K562 (cell line): Measurements from ENCODE around the gene POF1B. TPM values are rescaled to one million over a fixed set of nuclear protein-coding genes. Genes with fewer than 3 reads are reported as not detected.

Experiments
- ATAC-seq: fragments of 200-7000 bp; cut with Tn5 transposase; 3 replicates; pipeline ENCODE4 v1.9.1; 2020; ENCODE audit warnings: moderate library complexity
- Bru-seq: library from RNA; stranded (reverse); fragments of 400-500 nt; gene quantifications from one replicate; lab custom pipeline; 2021; lab: Mats Ljungman, UMichigan
- BruChase-seq, 2 experiments: library from RNA; stranded (reverse); fragments of 400-500 nt; gene quantifications; one replicate each; lab custom pipeline; 2021; lab: Mats Ljungman, UMichigan
- BruUV-seq: library from RNA; stranded (reverse); fragments of 400-500 nt; replicated peaks from 2 replicates; lab custom pipeline; 2021; lab: Mats Ljungman, UMichigan
- CTCF ChIA-PET: fragments of 300-600 bp; formaldehyde crosslinking; extraction: SDS; loops from one replicate; lab custom pipeline; 2021; ENCODE audit warnings: low intra/inter-chr PET ratio; lab: Yijun Ruan, JAX
- POLR2A ChIA-PET: fragments of 300-600, 350-650 bp; sonication (Branson Sonifier 250); formaldehyde crosslinking; extraction: SDS; loops from one replicate; lab custom pipeline; 2021; ENCODE audit warnings: antibody characterized with exemption, inconsistent platforms; lab: Yijun Ruan, JAX
- DNase-seq, 4 experiments: peaks; one replicate each; pipeline versions ENCODE4 v3.0.0 to v3.0.0-alpha.2; 2011 to 2018; ENCODE audit warnings: low spot score in 3 of 4, mixed read lengths in 3 of 4; ENCODE audit errors: extremely low read depth in 1 of 4
- FAIRE-seq: peaks from 2 replicates; lab custom pipeline; 2011; peaks lifted over from hg19 to GRCh38; lab: Jason Lieb, UNC
- H2AFZ ChIP-seq: 2 replicates; pipeline ENCODE4 v1.6.0; 2011; ENCODE audit warnings: low read depth, low read length, control low read depth, inconsistent platforms
- H3K27ac ChIP-seq: fragments of 200-600 bp; 3 replicates; pipeline ENCODE4 v1.8.0; 2011; ENCODE audit warnings: low read depth, mild to moderate bottlenecking, control low read depth, inconsistent platforms, low read length, moderate library complexity, mixed read lengths; ENCODE audit errors: extremely low read depth
- H3K27me3 ChIP-seq, 2 experiments: fragments of 300-600 bp in 1 of 2; 2 replicates in 1 of 2; 3 replicates in 1 of 2; pipeline versions ENCODE4 v1.6.0 to v1.8.0; 2011; ENCODE audit warnings: inconsistent platforms in 2 of 2, low read length in 2 of 2, mild to moderate bottlenecking in 1 of 2, mixed read lengths in 1 of 2, moderate library complexity in 1 of 2; ENCODE audit not compliant: control insufficient read depth in 2 of 2, insufficient read depth in 2 of 2
- H3K36me3 ChIP-seq: fragments of 300-600 bp; 3 replicates; pipeline ENCODE4 v1.8.0; 2011; ENCODE audit warnings: mild to moderate bottlenecking, low read length, inconsistent platforms; ENCODE audit not compliant: control insufficient read depth, insufficient read depth
- H3K4me1 ChIP-seq, 2 experiments: fragments of 200-600 bp in 1 of 2; replicated peaks in 1 of 2; 2 replicates in 1 of 2; 3 replicates in 1 of 2; pipeline versions ENCODE4 v1.5.1 to v1.8.0; 2011; ENCODE audit warnings: inconsistent platforms in 2 of 2, low read length in 2 of 2, mild to moderate bottlenecking in 1 of 2, mixed read lengths in 1 of 2, moderate library complexity in 1 of 2; ENCODE audit not compliant: control insufficient read depth in 2 of 2, insufficient read depth in 2 of 2
- H3K4me2 ChIP-seq: 2 replicates; pipeline ENCODE4 v1.6.1; 2011; ENCODE audit warnings: low read length, control low read depth, inconsistent platforms, mixed read lengths; ENCODE audit not compliant: insufficient read depth
- H3K4me3 ChIP-seq: fragments of 200-600 bp; sonication (generic), shearing (Covaris generic); 2 replicates; pipeline ENCODE4 v1.5.1; 2016; ENCODE audit warnings: control low read depth, inconsistent platforms
- H3K79me2 ChIP-seq: fragments of 200-600 bp; 3 replicates; pipeline ENCODE4 v1.8.0; 2011; ENCODE audit warnings: low read length, inconsistent platforms; ENCODE audit not compliant: control insufficient read depth, insufficient read depth
- H3K9ac ChIP-seq, 2 experiments: 2 replicates each; pipeline versions ENCODE4 v1.6.0 to v1.6.1; 2011; ENCODE audit warnings: low read depth in 2 of 2, low read length in 2 of 2, control low read depth in 1 of 2, inconsistent platforms in 1 of 2, mild to moderate bottlenecking in 1 of 2, mixed read lengths in 1 of 2; ENCODE audit not compliant: insufficient read depth in 1 of 2
- H3K9me1 ChIP-seq: one replicate; pipeline ENCODE4 v1.6.0; 2011; ENCODE audit warnings: inconsistent platforms, mild to moderate bottlenecking, low read length, moderate library complexity; ENCODE audit not compliant: control insufficient read depth, insufficient read depth
- H3K9me3 ChIP-seq: replicated peaks from 2 replicates; pipeline ENCODE4 v1.5.1; 2011; ENCODE audit warnings: low read depth, low read length, inconsistent platforms; ENCODE audit not compliant: control insufficient read depth, insufficient read depth
- H4K20me1 ChIP-seq: replicated peaks from 2 replicates; pipeline ENCODE4 v1.6.1; 2011; ENCODE audit warnings: low read length, inconsistent platforms, mixed read lengths; ENCODE audit not compliant: control insufficient read depth, insufficient read depth
- AFF1 ChIP-seq, 2 experiments: fragments of 450-650 bp; IDR thresholded peaks; 2 replicates each; pipeline ENCODE4 v1.6.1; 2018; ENCODE audit warnings: mild to moderate bottlenecking in 2 of 2, low read depth in 1 of 2; ENCODE audit not compliant: partially characterized antibody in 2 of 2
- CBX1 ChIP-seq: sonication (generic); IDR thresholded peaks from 2 replicates; pipeline ENCODE4 v1.6.1; 2016; ENCODE audit warnings: antibody characterized with exemption, low read depth, mild to moderate bottlenecking
- MXI1 ChIP-seq: IDR thresholded peaks from 2 replicates; pipeline ENCODE4 v1.6.1; 2011; ENCODE audit warnings: low read depth, mild to moderate bottlenecking, improper control_type of control experiment, low read length
- NFRKB ChIP-seq: fragments of 450-650 bp; IDR thresholded peaks from 2 replicates; pipeline ENCODE4 v1.6.1; 2016; ENCODE audit warnings: low read depth
- NR2C1 ChIP-seq, 2 experiments: fragments of 450-650 bp; IDR thresholded peaks; 2 replicates each; pipeline ENCODE4 v1.6.1; 2017; ENCODE audit warnings: mild to moderate bottlenecking in 2 of 2, antibody characterized with exemption in 1 of 2, inconsistent platforms in 1 of 2, missing compliant biosample characterization in 1 of 2, missing genetic modification characterization in 1 of 2
- TFAP4 ChIP-seq: sonication (generic); formaldehyde crosslinking; IDR thresholded peaks from 2 replicates; pipeline ENCODE4 v1.8.0; 2022; ENCODE audit warnings: missing genetic modification reagents, mild to moderate bottlenecking, moderate library complexity, borderline replicate concordance
- ZC3H4 ChIP-seq: sonication (generic); formaldehyde crosslinking; IDR thresholded peaks from 2 replicates; pipeline ENCODE4 v1.9.0; 2021; ENCODE audit warnings: missing genetic modification reagents, borderline replicate concordance
- WGBS: fragments of 100-300 bp; shearing (Covaris generic); methylation state at CpG from one replicate; pipeline ENCODE4 v1.1.6; 2016; ENCODE audit warnings: low coverage, mixed read lengths; ENCODE audit not compliant: insufficient coverage; ENCODE audit errors: missing lambda C conversion rate; 5-methylcytosine and 5-hydroxymethylcytosine counted together
- in situ Hi-C: fragments of 300-500 bp; cut with MboI; formaldehyde crosslinking; loops from 4 replicates; pipeline ENCODE4 v1.15.0; 2018; ENCODE audit warnings: inconsistent platforms, mixed read lengths
- intact Hi-C: fragments of 100-400 bp; cut with micrococcal nuclease; formaldehyde crosslinking; loops from 2 replicates; pipeline ENCODE4 v1.14.2; 2022
- long read RNA-seq, 3 experiments: library from polyadenylated mRNA in 2 of 3; library from RNA in 1 of 3; unstranded in 2 of 3; stranded (forward) in 1 of 3; transcript quantifications; one replicate each; pipeline ENCODE4 v2.0.0, GENCODE V29; 2019 to 2022
- polyA minus RNA-seq, 3 experiments: library from RNA; depleted of rRNA, polyadenylated mRNA; stranded (reverse); fragments of >200 nt; gene quantifications; 2 replicates each; pipeline ENCODE4 v1.2.3, GENCODE V29; 2011
- polyA plus RNA-seq, 8 experiments: library from polyadenylated mRNA; depleted of rRNA in 4 of 8; stranded (reverse) in 5 of 8; unstranded in 3 of 8; fragments of >200 nt; fragmentation: Nextera tagmentation in 2 of 8; fragmentation: Illumina TruSeq in 1 of 8; extraction: Ambion mirVana in 2 of 8; extraction: Trizol in 1 of 8; gene quantifications; 2 replicates each; pipeline versions ENCODE4 v1.2.1 to v1.2.3, GENCODE V29; 2011 to 2014; ENCODE audit warnings: inconsistent platforms in 1 of 8, missing spikeins in 1 of 8
- total RNA-seq, 7 experiments: library from RNA; depleted of rRNA in 6 of 7; stranded (reverse); fragments of >200 nt in 6 of 7; fragmentation: Illumina TruSeq in 2 of 7; extraction: Trizol in 2 of 7; gene quantifications; 2 replicates each; pipeline versions ENCODE4 v1.2.1 to v1.2.3, GENCODE V29; 2011 to 2021; ENCODE audit warnings: low replicate concordance in 1 of 7

Gene POF1B
- 0.21 TPM in 1 of 2 replicates, not detected in the other for total RNA-seq (2011; cell fraction: chromatin; rRNA removed; ENCODE audit: low replicate concordance)
- total RNA-seq (2011; cell fraction: nucleolus; rRNA removed): 0.13 TPM in 1 of 2 replicates, not detected in the other
- total RNA-seq (2011; cell fraction: nucleoplasm; rRNA removed): not detected in 2 replicates
- total RNA-seq (2014; rRNA removed) (0.05 TPM in 1 of 2 replicates, not detected in the other), total RNA-seq (2014; rRNA removed; fragmentation: Illumina TruSeq; extraction: Trizol) (0.10 and 0.11 TPM in 2 replicates), total RNA-seq (2015; rRNA removed; fragmentation: Illumina TruSeq; extraction: Trizol) (0.11 TPM in 2 replicates), total RNA-seq (2021) (0.04 and 0.11 TPM in 2 replicates), polyA plus RNA-seq (2011; rRNA removed) (0.57 TPM in 1 of 2 replicates, not detected in the other), polyA plus RNA-seq (2014; fragmentation: Illumina TruSeq; extraction: Trizol) (0.07 and 0.21 TPM in 2 replicates), polyA plus RNA-seq (2014; fragmentation: Nextera tagmentation; extraction: Ambion mirVana) (under 1 TPM in 1 of 2 experiments, not detected in 1; 0.03 TPM), polyA plus RNA-seq (2014; rRNA removed) (0.01 and 0.07 TPM in 2 replicates), polyA minus RNA-seq (2011; rRNA and poly(A)+ RNA removed) (0.56 TPM in 1 of 2 replicates, not detected in the other), Bru-seq, nascent RNA (percentile 16 among the genes with signal in this experiment), BruChase-seq, experiment 1, labeled RNA remaining after a 2-hour chase (percentile 15 among the genes with signal in this experiment), BruChase-seq, experiment 2, labeled RNA remaining after a 6-hour chase (percentile 12 among the genes with signal in this experiment)
- 0.03 and 0.22 TPM in 2 replicates for polyA plus RNA-seq (2011; cell fraction: cytosol; rRNA removed)
- 0.28 TPM in 1 of 2 replicates, not detected in the other for polyA plus RNA-seq (2011; cell fraction: nucleus; rRNA removed)
- 0.04 and 0.10 TPM in 2 replicates for polyA plus RNA-seq (2012)
- polyA minus RNA-seq (2011; cell fraction: cytosol; rRNA and poly(A)+ RNA removed): 0.57 TPM in 1 of 2 replicates, not detected in the other
- polyA minus RNA-seq (2011; cell fraction: nucleus; rRNA and poly(A)+ RNA removed): 0.27 TPM in 1 of 2 replicates, not detected in the other
- long read RNA-seq, experiment 1, partial matches to known transcripts: 1 of 1 reads
- long read RNA-seq, experiment 1, other reads (novel, unspliced or antisense): 0 of 1 reads
- long read RNA-seq, experiment 2, partial matches to known transcripts: 0 of 1 reads
- long read RNA-seq, experiment 2, other reads (novel, unspliced or antisense): 1 of 1 reads
- long read RNA-seq, experiment 3: 0 reads

- H3K27me3 ChIP-seq: no peaks in the 10 kb centered on the region
- no peaks in the 10 kb centered on the region for H3K36me3 ChIP-seq
- no peak for DNase-seq
- ChIA-PET POLR2A (no interaction called here), CTCF (no interaction called here)
- no peak within 1 kb of the TSS for H3K4me2 ChIP-seq
- H4K20me1 ChIP-seq: no peaks in the 10 kb centered on the region
- no TSS peak for BruUV-seq
- H3K9me3 ChIP-seq: no peaks in the 10 kb centered on the region
- intact Hi-C loops: no loop called here
- in situ Hi-C loops: no loop called here
- H3K9me1 ChIP-seq: no peaks in the 10 kb centered on the region
- no peaks in the 10 kb centered on the region for H3K79me2 ChIP-seq
- ATAC-seq: no peak
- no peak for FAIRE-seq
- no peak within 1 kb of the TSS for H3K4me3 ChIP-seq
- H3K4me1 ChIP-seq: no peaks in the 10 kb centered on the region
- H2AFZ ChIP-seq: no peak within 1 kb of the TSS
- 4% methylated on average over 10 of the region's 12 CpGs for WGBS
- no peak within 1 kb of the TSS for H3K27ac ChIP-seq
- no peak within 1 kb of the TSS for H3K9ac ChIP-seq
- TF ChIP-seq MXI1 (no peak), NFRKB (no peak), CBX1 (no peak), TFAP4 (no peak), NR2C1 (IDR thresholded peaks at IDR 0.05) (no peak), NR2C1 (tag; IDR thresholded peaks at IDR 0.05) (no peak), ZC3H4 (no peak), AFF1 (IDR thresholded peaks at IDR 0.05; ENCODE audit: low read depth in 1 of 2, partially characterized antibody in 2 of 2) (no peak)
These were observed at the start of gene POF1B for GRCh38 chrX:85379174-85379907. Gene POF1B (minus strand): TSS chrX:85379665. CDS start chrX:85379454, 211 bp downstream.
